ENCODE results near the gene AFMID. TPM values are rescaled to one million over a fixed set of nuclear protein-coding genes. Genes with fewer than 3 reads are reported as not detected.
A peak's percentile ranks its signal among the peaks of the same experiment; 100 is the strongest.
"Not testable (repeated sequence)": the region's sequence is repeated elsewhere in the genome, so short reads cannot be mapped to it uniquely, and the experiment has no call there.

Gene AFMID
- total RNA-seq, 2 donors from 2014 or later = 17.0 to 49.7 TPM

GRCh38 chr17:78226759-78227454 lies 39.7 kb downstream of the AFMID start:
- H3K36me3 Mint-ChIP-seq = no peaks in the 10 kb centered on the region
- H3K4me1 Mint-ChIP-seq (ENCODE audit: low read depth in 2 of 2) = no peaks in the 10 kb centered on the region
- no peaks in the 10 kb centered on the region for H3K9me3 Mint-ChIP-seq
- H3K4me3 Mint-ChIP-seq = no peak overlapping the region
- no peak for ATAC-seq
- no peak for DNase-seq (ENCODE audit: low spot score)
- no peak overlapping the region for H3K27ac Mint-ChIP-seq
- H3K27me3 Mint-ChIP-seq = peaks cover 0 to 13% of the 10 kb centered on the region in 2 donors

GRCh38 chr17:78227455-78227916 lies 40.3 kb downstream of the AFMID start:
- H3K36me3 Mint-ChIP-seq = no peaks in the 10 kb centered on the region
- peaks cover 0 to 16% of the 10 kb centered on the region in 2 donors for H3K27me3 Mint-ChIP-seq
- DNase-seq (ENCODE audit: low spot score) (no peak), ATAC-seq (no peak)
- peaks cover 0 to 4% of the 10 kb centered on the region in 2 donors for H3K4me1 Mint-ChIP-seq (ENCODE audit: low read depth in 2 of 2)
- no peak overlapping the region for H3K4me3 Mint-ChIP-seq
- H3K27ac Mint-ChIP-seq = no peak overlapping the region
- H3K9me3 Mint-ChIP-seq = no peaks in the 10 kb centered on the region

- Mint-ChIP-seq H3K4me1 (ENCODE audit: low read depth in 2 of 2) (peaks cover 0 to 6% of the 10 kb centered on the region in 2 donors), H3K27me3 (peaks cover 0 to 21% of the 10 kb centered on the region in 2 donors), H3K9me3 (no peaks in the 10 kb centered on the region), H3K4me3 (no peak overlapping the region), H3K36me3 (no peaks in the 10 kb centered on the region), H3K27ac (no peak overlapping the region)
- no peak for DNase-seq (ENCODE audit: low spot score)
- no peak for ATAC-seq
These were observed 41.0 kb downstream of the AFMID start for GRCh38 chr17:78228176-78228575.

- no peak for DNase-seq (ENCODE audit: low spot score)
- Mint-ChIP-seq H3K27me3 (peaks cover 0 to 21% of the 10 kb centered on the region in 2 donors), H3K9me3 (no peaks in the 10 kb centered on the region), H3K4me1 (ENCODE audit: low read depth in 2 of 2) (peaks cover 0 to 6% of the 10 kb centered on the region in 2 donors), H3K27ac (no peak overlapping the region), H3K4me3 (no peak overlapping the region), H3K36me3 (no peaks in the 10 kb centered on the region)
- ATAC-seq = no peak
These were observed 43.2 kb downstream of the AFMID start for GRCh38 chr17:78230252-78230962.

- no peaks in the 10 kb centered on the region for H3K9me3 Mint-ChIP-seq
- H3K4me3 Mint-ChIP-seq = no peak within 1 kb of the TSS
- peaks cover 0 to 21% of the 10 kb centered on the region in 2 donors for H3K27me3 Mint-ChIP-seq
- H3K36me3 Mint-ChIP-seq = no peaks in the 10 kb centered on the region
- DNase-seq (ENCODE audit: low spot score) (no peak), ATAC-seq (no peak)
- H3K4me1 Mint-ChIP-seq (ENCODE audit: low read depth in 2 of 2) = peaks cover 0 to 6% of the 10 kb centered on the region in 2 donors
- no peak within 1 kb of the TSS for H3K27ac Mint-ChIP-seq
These were observed 44.1 kb downstream of the AFMID start, which contains the start of gene TMEM235 for GRCh38 chr17:78230996-78231935. TSS of gene TMEM235 (plus strand) at chr17:78231631. CDS start at chr17:78232024, 393 bp downstream.

- H3K4me3 Mint-ChIP-seq = no peak overlapping the region
These were observed 45.1 kb downstream of the AFMID start for GRCh38 chr17:78231991-78232858.

GRCh38 chr17:78232859-78233173 lies 45.7 kb downstream of the AFMID start:
- Mint-ChIP-seq H3K4me1 (ENCODE audit: low read depth in 2 of 2) (peaks cover 0 to 6% of the 10 kb centered on the region in 2 donors), H3K27me3 (peaks cover 0 to 15% of the 10 kb centered on the region in 2 donors), H3K27ac (no peak overlapping the region), H3K4me3 (no peak overlapping the region), H3K36me3 (no peaks in the 10 kb centered on the region), H3K9me3 (no peaks in the 10 kb centered on the region)
- DNase-seq (ENCODE audit: low spot score) (no peak), ATAC-seq (no peak)

More at GRCh38 chr17:78231991-78232858, 45.1 kb downstream of the AFMID start:
- ATAC-seq (peak; percentile 56 to 69), DNase-seq (ENCODE audit: low spot score) (no peak)
- Mint-ChIP-seq H3K27ac (no peak overlapping the region), H3K27me3 (peaks cover 0 to 19% of the 10 kb centered on the region in 2 donors), H3K4me1 (ENCODE audit: low read depth in 2 of 2) (peaks cover 0 to 6% of the 10 kb centered on the region in 2 donors), H3K9me3 (no peaks in the 10 kb centered on the region), H3K36me3 (no peaks in the 10 kb centered on the region)

- DNase-seq (ENCODE audit: low spot score) = no peak
- H3K9me3 Mint-ChIP-seq = no peaks in the 10 kb centered on the region
- H3K4me3 Mint-ChIP-seq = no peak overlapping the region
- H3K27ac Mint-ChIP-seq = no peak overlapping the region
- peaks cover 0 to 6% of the 10 kb centered on the region in 2 donors for H3K4me1 Mint-ChIP-seq (ENCODE audit: low read depth in 2 of 2)
- ATAC-seq = no peak
- no peaks in the 10 kb centered on the region for H3K36me3 Mint-ChIP-seq
- peaks cover 0 to 15% of the 10 kb centered on the region in 2 donors for H3K27me3 Mint-ChIP-seq
These were observed 46.5 kb downstream of the AFMID start for GRCh38 chr17:78233678-78234077.

- Mint-ChIP-seq H3K4me1 (ENCODE audit: low read depth in 2 of 2) (peaks cover 0 to 6% of the 10 kb centered on the region in 2 donors), H3K27ac (no peak overlapping the region), H3K4me3 (no peak overlapping the region), H3K27me3 (peaks cover 0 to 15% of the 10 kb centered on the region in 2 donors), H3K9me3 (no peaks in the 10 kb centered on the region), H3K36me3 (no peaks in the 10 kb centered on the region)
- ATAC-seq = no peak
- no peak for DNase-seq (ENCODE audit: low spot score)
These were observed 47.2 kb downstream of the AFMID start for GRCh38 chr17:78234261-78234865.

- H3K9me3 Mint-ChIP-seq; ATAC-seq; H3K4me1 Mint-ChIP-seq (ENCODE audit: low read depth in 2 of 2); H3K4me3 Mint-ChIP-seq; H3K36me3 Mint-ChIP-seq; H3K27ac Mint-ChIP-seq; DNase-seq (ENCODE audit: low spot score): not testable (repeated sequence)
- H3K27me3 Mint-ChIP-seq = peaks cover 0 to 15% of the 10 kb centered on the region in 2 donors
These were observed 47.9 kb downstream of the AFMID start for GRCh38 chr17:78235022-78235421.

GRCh38 chr17:78235885-78236284 lies 48.7 kb downstream of the AFMID start:
- H3K36me3 Mint-ChIP-seq = no peaks in the 10 kb centered on the region
- peaks cover 0 to 6% of the 10 kb centered on the region in 2 donors for H3K4me1 Mint-ChIP-seq (ENCODE audit: low read depth in 2 of 2)
- no peak for DNase-seq (ENCODE audit: low spot score)
- H3K27me3 Mint-ChIP-seq = peaks cover 0 to 10% of the 10 kb centered on the region in 2 donors
- H3K27ac Mint-ChIP-seq = no peak overlapping the region
- ATAC-seq = no peak
- no peaks in the 10 kb centered on the region for H3K9me3 Mint-ChIP-seq
- no peak overlapping the region for H3K4me3 Mint-ChIP-seq

- no peak for ATAC-seq
- no peak for DNase-seq (ENCODE audit: low spot score)
- Mint-ChIP-seq H3K27me3 (peaks cover 0 to 8% of the 10 kb centered on the region in 2 donors), H3K36me3 (no peaks in the 10 kb centered on the region), H3K27ac (no peak overlapping the region), H3K4me1 (ENCODE audit: low read depth in 2 of 2) (peaks cover 0 to 9% of the 10 kb centered on the region in 2 donors), H3K9me3 (no peaks in the 10 kb centered on the region), H3K4me3 (no peak overlapping the region)
These were observed 49.4 kb downstream of the AFMID start for GRCh38 chr17:78236362-78237127.

All from natural killer cell treated with Interleukin-12 subunit alpha and Interleukin-12 subunit beta and Interleukin-15 and Interleukin-18, amount 100 ng/mL, for 72 hours (primary cell).